ENCODE results near the gene PLA2G4A.

PLA2G4A gene

GRCh38 chr1:186790101-186790500 is 38.6 kb upstream of the PLA2G4A start:
- TF ChIP-seq CTCF (IDR thresholded peaks at IDR 0.05; ENCODE audit: extremely low read depth, insufficient read depth, missing control alignments), result no peak
- DNase-seq (ENCODE audit: low spot score), result no peak
- in situ Hi-C loops (cut with MboI; ENCODE audit: low pct_unique_long_range_greater_than_20kb, low sequenced_read_pairs, unreplicated experiment), result no loop called here

DNA sequence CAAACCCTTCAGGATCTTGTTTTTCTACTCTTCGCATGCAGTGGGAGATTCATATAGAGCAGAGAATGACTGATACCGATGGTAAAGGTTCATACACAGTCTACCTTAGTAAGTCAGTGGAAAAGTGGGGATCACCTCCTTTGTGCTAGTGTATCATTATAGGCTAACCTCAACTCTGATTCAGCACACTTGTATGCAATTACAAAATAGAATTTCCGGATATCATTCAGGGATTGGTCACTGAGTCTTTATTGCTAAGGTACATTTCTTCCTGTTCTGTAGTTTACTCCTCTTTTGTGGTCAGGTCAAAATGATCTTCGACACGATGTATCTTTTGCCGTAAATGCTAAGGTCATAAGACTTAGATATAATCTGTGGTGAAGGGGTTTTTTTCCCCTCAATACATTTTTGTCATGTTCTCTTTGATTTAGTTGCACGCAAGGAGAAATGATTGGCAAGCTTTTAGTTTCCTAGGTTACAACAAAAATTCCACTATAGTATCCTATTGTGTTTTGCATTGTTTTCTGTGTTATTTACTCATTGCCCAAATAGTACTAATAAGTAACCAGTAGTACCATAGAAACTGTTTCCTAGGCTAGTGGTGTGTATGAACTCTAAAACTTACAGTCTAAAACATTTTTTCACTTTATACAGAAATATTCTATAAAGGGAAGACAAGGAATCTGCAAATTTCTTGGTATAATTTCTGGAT is 35.7 kb upstream of the PLA2G4A start:
- in situ Hi-C loops (cut with MboI; ENCODE audit: low pct_unique_long_range_greater_than_20kb, low sequenced_read_pairs, unreplicated experiment), result no loop called here
- no peak for DNase-seq (ENCODE audit: low spot score)

GRCh38 chr1:186793582-186793927 is 35.2 kb upstream of the PLA2G4A start:
- DNase-seq (ENCODE audit: low spot score), result no peak
- in situ Hi-C loops (cut with MboI; ENCODE audit: low pct_unique_long_range_greater_than_20kb, low sequenced_read_pairs, unreplicated experiment), result no loop called here
- TF ChIP-seq CTCF (IDR thresholded peaks at IDR 0.05; ENCODE audit: extremely low read depth, insufficient read depth, missing control alignments), result no peak

More for the DNA sequence above, 35.7 kb upstream of the PLA2G4A start:
- no peak for TF ChIP-seq CTCF (IDR thresholded peaks at IDR 0.05; ENCODE audit: extremely low read depth, insufficient read depth, missing control alignments)

DNA sequence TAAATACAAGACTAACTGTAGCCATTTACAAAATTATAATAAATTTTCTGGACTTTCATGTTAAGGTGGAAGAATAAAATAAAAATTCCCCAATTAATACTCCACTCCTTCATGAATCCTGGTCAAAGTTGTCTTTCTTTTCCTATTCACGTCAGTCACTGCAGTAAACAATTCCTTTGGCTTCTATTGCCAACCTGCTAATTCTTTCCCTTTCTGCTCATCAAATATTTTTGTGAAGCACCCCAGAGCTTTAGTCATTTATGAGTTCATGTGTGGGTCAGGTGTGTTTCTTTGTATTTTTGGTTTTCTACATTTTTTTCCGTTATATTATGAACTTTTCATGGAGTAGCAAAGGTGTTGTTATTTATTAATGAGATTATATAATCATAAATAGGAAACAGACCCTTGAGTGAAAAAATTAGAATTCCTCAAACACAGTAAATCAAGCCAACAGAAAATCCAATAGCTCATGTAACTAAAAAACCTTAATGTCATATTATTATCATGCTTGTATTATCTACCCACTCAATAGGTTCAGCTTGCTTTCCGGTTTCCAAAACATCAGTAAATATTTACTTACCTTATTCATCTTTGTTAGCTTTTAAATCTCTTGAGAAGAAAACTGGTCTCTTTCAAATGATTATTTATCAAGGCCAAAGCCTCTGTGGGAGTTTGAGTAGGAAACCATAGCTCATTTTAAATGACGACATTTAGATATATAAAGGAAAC is 29.6 kb upstream of the PLA2G4A start:
- in situ Hi-C loops (cut with MboI; ENCODE audit: low pct_unique_long_range_greater_than_20kb, low sequenced_read_pairs, unreplicated experiment), result no loop called here
- no peak for TF ChIP-seq CTCF (IDR thresholded peaks at IDR 0.05; ENCODE audit: extremely low read depth, insufficient read depth, missing control alignments)
- no peak for DNase-seq (ENCODE audit: low spot score)

GRCh38 chr1:186799689-186800054 is 29.1 kb upstream of the PLA2G4A start:
- DNase-seq (ENCODE audit: low spot score), result peak; percentile 15
- TF ChIP-seq CTCF (IDR thresholded peaks at IDR 0.05; ENCODE audit: extremely low read depth, insufficient read depth, missing control alignments), result no peak
- in situ Hi-C loops (cut with MboI; ENCODE audit: low pct_unique_long_range_greater_than_20kb, low sequenced_read_pairs, unreplicated experiment), result loop anchor here (25.0 kb wide), 1 partner anchor 187 kb away; no protein-coding TSS in a partner anchor

GRCh38 chr1:186802388-186802787 is 26.4 kb upstream of the PLA2G4A start:
- DNase-seq (ENCODE audit: low spot score), result no peak
- in situ Hi-C loops (cut with MboI; ENCODE audit: low pct_unique_long_range_greater_than_20kb, low sequenced_read_pairs, unreplicated experiment), result loop anchor here (25.0 kb wide), 1 partner anchor 190 kb away; no protein-coding TSS in a partner anchor
- no peak for TF ChIP-seq CTCF (IDR thresholded peaks at IDR 0.05; ENCODE audit: extremely low read depth, insufficient read depth, missing control alignments)
